Activated T-cell treated with anti-CD3 and anti-CD28 coated beads, Interleukin-2, amount 50 U/mL, for 4 hours (primary cell): ENCODE measurements around the gene SYPL1. TPM values are rescaled to one million over a fixed set of nuclear protein-coding genes. Genes with fewer than 3 reads are reported as not detected.
A peak's percentile ranks its signal among the peaks of the same experiment; 100 is the strongest.

ENCODE experiments used
- ATAC-seq, 2 donors: fragments of 200-7000 bp; cut with Tn5 transposase; one replicate each; pipeline ENCODE4 v1.10.0; 2021
- DNase-seq: peaks from one replicate; pipeline ENCODE4 v3.0.0-alpha.2; 2020
- H3K27me3 Mint-ChIP-seq: one replicate; pipeline ENCODE4 v1.8.0; 2021; ENCODE audit warnings: low read depth, mixed read lengths
- H3K36me3 Mint-ChIP-seq: one replicate; pipeline ENCODE4 v1.8.0; 2022; ENCODE audit warnings: mixed read lengths; ENCODE audit not compliant: insufficient read depth
- H3K4me1 Mint-ChIP-seq: one replicate; pipeline ENCODE4 v1.8.0; 2021; ENCODE audit warnings: low read depth, mixed read lengths
- H3K4me3 Mint-ChIP-seq: one replicate; pipeline ENCODE4 v1.8.0; 2021; ENCODE audit warnings: mild to moderate bottlenecking, moderate library complexity, mixed read lengths
- H3K9me3 Mint-ChIP-seq: one replicate; pipeline ENCODE4 v1.8.0; 2021; ENCODE audit warnings: mixed read lengths
- total RNA-seq, 3 donors: library from RNA; stranded (reverse); gene quantifications; one replicate each; pipeline ENCODE4 v1.2.1, GENCODE V29; 2021

Gene SYPL1
- total RNA-seq, 3 donors from 2014 or later = 20.0 to 24.1 (median 21.5) TPM

- no peak for DNase-seq
- no peak overlapping the region for H3K4me3 Mint-ChIP-seq
- H3K27me3 Mint-ChIP-seq = peaks cover 6% of the 10 kb centered on the region
- H3K4me1 Mint-ChIP-seq = peaks cover 12% of the 10 kb centered on the region
- no peak for ATAC-seq
- no peaks in the 10 kb centered on the region for H3K36me3 Mint-ChIP-seq
- no peaks in the 10 kb centered on the region for H3K9me3 Mint-ChIP-seq
Measured at GRCh38 chr7:106128836-106129235, 16.7 kb upstream of the SYPL1 start.

GRCh38 chr7:106127984-106128780 is 16.1 kb upstream of the SYPL1 start:
- H3K4me1 Mint-ChIP-seq = peaks cover 12% of the 10 kb centered on the region
- no peak overlapping the region for H3K4me3 Mint-ChIP-seq
- DNase-seq = no peak
- H3K27me3 Mint-ChIP-seq = peaks cover 6% of the 10 kb centered on the region
- no peak for ATAC-seq
- no peaks in the 10 kb centered on the region for H3K9me3 Mint-ChIP-seq
- no peaks in the 10 kb centered on the region for H3K36me3 Mint-ChIP-seq

GRCh38 chr7:106126170-106126938 is 14.2 kb upstream of the SYPL1 start:
- DNase-seq (peak; percentile 50), ATAC-seq (peak; percentile 80 to 91)
- Mint-ChIP-seq H3K4me3 (peak overlapping the region; percentile 55), H3K4me1 (peaks cover 12% of the 10 kb centered on the region), H3K36me3 (no peaks in the 10 kb centered on the region), H3K27me3 (peaks cover 5% of the 10 kb centered on the region), H3K9me3 (no peaks in the 10 kb centered on the region)

- Mint-ChIP-seq H3K36me3 (no peaks in the 10 kb centered on the region), H3K9me3 (no peaks in the 10 kb centered on the region), H3K27me3 (peaks cover 1% of the 10 kb centered on the region), H3K4me1 (peaks cover 15% of the 10 kb centered on the region), H3K4me3 (peak overlapping the region; percentile 3)
- ATAC-seq (no peak), DNase-seq (no peak)
Measured at GRCh38 chr7:106125417-106125816, 13.3 kb upstream of the SYPL1 start.

GRCh38 chr7:106124186-106124585 is 12.1 kb upstream of the SYPL1 start:
- Mint-ChIP-seq H3K36me3 (no peaks in the 10 kb centered on the region), H3K4me3 (no peak overlapping the region), H3K9me3 (no peaks in the 10 kb centered on the region), H3K27me3 (no peaks in the 10 kb centered on the region), H3K4me1 (peaks cover 16% of the 10 kb centered on the region)
- ATAC-seq = no peak
- no peak for DNase-seq

- H3K27me3 Mint-ChIP-seq = no peaks in the 10 kb centered on the region
- ATAC-seq = no peak
Measured at GRCh38 chr7:106122713-106123112, 10.6 kb upstream of the SYPL1 start.

GRCh38 chr7:106121189-106121810 is 9.2 kb upstream of the SYPL1 start:
- ATAC-seq (no peak), DNase-seq (no peak)
- no peak overlapping the region for H3K4me3 Mint-ChIP-seq
- H3K4me1 Mint-ChIP-seq = peaks cover 24% of the 10 kb centered on the region
- no peaks in the 10 kb centered on the region for H3K9me3 Mint-ChIP-seq
- H3K27me3 Mint-ChIP-seq = no peaks in the 10 kb centered on the region
- no peaks in the 10 kb centered on the region for H3K36me3 Mint-ChIP-seq

More at GRCh38 chr7:106122713-106123112, 10.6 kb upstream of the SYPL1 start:
- no peak for DNase-seq
- Mint-ChIP-seq H3K36me3 (no peaks in the 10 kb centered on the region), H3K9me3 (no peaks in the 10 kb centered on the region), H3K4me1 (peaks cover 16% of the 10 kb centered on the region), H3K4me3 (no peak overlapping the region)

GRCh38 chr7:106120500-106120899 is 8.4 kb upstream of the SYPL1 start:
- Mint-ChIP-seq H3K9me3 (no peaks in the 10 kb centered on the region), H3K36me3 (no peaks in the 10 kb centered on the region), H3K27me3 (no peaks in the 10 kb centered on the region), H3K4me3 (no peak overlapping the region), H3K4me1 (peaks cover 24% of the 10 kb centered on the region)
- ATAC-seq (no peak), DNase-seq (no peak)

- no peak for ATAC-seq
- no peaks in the 10 kb centered on the region for H3K9me3 Mint-ChIP-seq
- no peak for DNase-seq
- no peaks in the 10 kb centered on the region for H3K27me3 Mint-ChIP-seq
- no peak overlapping the region for H3K4me3 Mint-ChIP-seq
- no peaks in the 10 kb centered on the region for H3K36me3 Mint-ChIP-seq
- peaks cover 27% of the 10 kb centered on the region for H3K4me1 Mint-ChIP-seq
Measured at GRCh38 chr7:106119719-106120118, 7.6 kb upstream of the SYPL1 start.

- Mint-ChIP-seq H3K27me3 (no peaks in the 10 kb centered on the region), H3K36me3 (no peaks in the 10 kb centered on the region), H3K4me3 (no peak overlapping the region), H3K4me1 (peaks cover 39% of the 10 kb centered on the region), H3K9me3 (no peaks in the 10 kb centered on the region)
- no peak for ATAC-seq
- no peak for DNase-seq
Measured at GRCh38 chr7:106117786-106118544, 5.9 kb upstream of the SYPL1 start.

GRCh38 chr7:106116161-106116704 is 4.1 kb upstream of the SYPL1 start:
- no peak overlapping the region for H3K4me3 Mint-ChIP-seq
- DNase-seq (no peak), ATAC-seq (no peak)
- H3K27me3 Mint-ChIP-seq = no peaks in the 10 kb centered on the region
- no peaks in the 10 kb centered on the region for H3K9me3 Mint-ChIP-seq
- H3K4me1 Mint-ChIP-seq = peaks cover 48% of the 10 kb centered on the region
- H3K36me3 Mint-ChIP-seq = no peaks in the 10 kb centered on the region

- Mint-ChIP-seq H3K4me1 (peaks cover 56% of the 10 kb centered on the region), H3K4me3 (peak overlapping the region; percentile 29)
Measured at GRCh38 chr7:106114716-106115383, 2.7 kb upstream of the SYPL1 start.

GRCh38 chr7:106112972-106113421 is 885 bp upstream of the SYPL1 start:
- Mint-ChIP-seq H3K4me3 (peak overlapping the region; percentile 86), H3K9me3 (no peaks in the 10 kb centered on the region), H3K4me1 (peaks cover 70% of the 10 kb centered on the region), H3K27me3 (no peaks in the 10 kb centered on the region), H3K36me3 (peaks cover 2% of the 10 kb centered on the region)
- DNase-seq = no peak
- ATAC-seq = no peak

More at GRCh38 chr7:106114716-106115383, 2.7 kb upstream of the SYPL1 start:
- H3K36me3 Mint-ChIP-seq = no peaks in the 10 kb centered on the region
- H3K9me3 Mint-ChIP-seq = no peaks in the 10 kb centered on the region
- peak; percentile 8 for DNase-seq
- no peak for ATAC-seq
- no peaks in the 10 kb centered on the region for H3K27me3 Mint-ChIP-seq
